Putamen (tissue), 1 donor: ENCODE results near the gene DMAC2.
"Not testable (repeated sequence)": the region's sequence is repeated elsewhere in the genome, so short reads cannot be mapped to it uniquely, and the experiment has no call there.

ENCODE experiments used
- DNase-seq: peaks from one replicate; pipeline ENCODE4 v3.0.0-alpha.2; 2016; ENCODE audit warnings: low spot score

DMAC2 gene

GRCh38 chr19:41398598-41398997 is 41.1 kb downstream of the DMAC2 start:
- no peak for DNase-seq

GRCh38 chr19:41398050-41398418 is 41.7 kb downstream of the DMAC2 start:
- DNase-seq: no peak

GRCh38 chr19:41397086-41398049 is 42.3 kb downstream of the DMAC2 start, which contains the start of the genes BCKDHA and EXOSC5:
Gene BCKDHA, plus strand, starts transcription at chr19:41397818. Its CDS starts 10 bp downstream, at chr19:41397828.
Gene EXOSC5, minus strand, starts transcription at chr19:41397359. Its CDS starts 31 bp downstream, at chr19:41397328.
- peak; percentile 99 for DNase-seq

- DNase-seq: no peak
These were observed 44.4 kb downstream of the DMAC2 start for GRCh38 chr19:41395355-41395754.

- DNase-seq: no peak
These were observed 46.9 kb downstream of the DMAC2 start for GRCh38 chr19:41392775-41393174.

- DNase-seq: no peak
These were observed 48.1 kb downstream of the DMAC2 start for GRCh38 chr19:41391618-41392017.

- DNase-seq: no peak
These were observed 53.3 kb downstream of the DMAC2 start for GRCh38 chr19:41386442-41386841.

GRCh38 chr19:41384351-41384750 is 55.4 kb downstream of the DMAC2 start:
- DNase-seq: no peak

- DNase-seq: not testable (repeated sequence)
These were observed 58.2 kb downstream of the DMAC2 start for GRCh38 chr19:41381536-41381935.
